Measurements from ENCODE around the gene SERPINB12.

The SERPINB12 gene

DNA sequence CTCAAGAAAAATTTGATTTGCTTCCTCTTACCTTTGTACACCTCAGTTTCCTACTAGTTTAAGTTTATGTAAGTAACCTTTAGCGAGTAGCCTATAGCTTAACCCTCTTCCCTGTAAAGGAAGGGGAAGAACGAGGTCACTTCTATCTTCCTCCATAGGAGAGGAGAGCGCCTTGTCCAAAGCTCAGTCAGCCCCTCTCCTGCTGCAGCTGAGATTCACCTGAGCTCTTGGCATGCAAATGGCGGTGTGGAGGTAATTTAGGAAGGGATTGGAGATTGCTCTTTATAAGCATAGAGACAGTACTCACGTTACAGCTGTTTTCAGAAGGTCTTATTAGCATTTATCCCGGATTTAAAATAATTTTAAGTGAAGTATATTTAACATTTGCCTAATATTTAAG is 27.8 kb upstream of the SERPINB12 start:
- DNase-seq (ENCODE audit: low read depth), result no peak
- H3K4me3 ChIP-seq (ENCODE audit: low read depth, low read length), result no peak overlapping the region
- TF ChIP-seq, protein P1, sequence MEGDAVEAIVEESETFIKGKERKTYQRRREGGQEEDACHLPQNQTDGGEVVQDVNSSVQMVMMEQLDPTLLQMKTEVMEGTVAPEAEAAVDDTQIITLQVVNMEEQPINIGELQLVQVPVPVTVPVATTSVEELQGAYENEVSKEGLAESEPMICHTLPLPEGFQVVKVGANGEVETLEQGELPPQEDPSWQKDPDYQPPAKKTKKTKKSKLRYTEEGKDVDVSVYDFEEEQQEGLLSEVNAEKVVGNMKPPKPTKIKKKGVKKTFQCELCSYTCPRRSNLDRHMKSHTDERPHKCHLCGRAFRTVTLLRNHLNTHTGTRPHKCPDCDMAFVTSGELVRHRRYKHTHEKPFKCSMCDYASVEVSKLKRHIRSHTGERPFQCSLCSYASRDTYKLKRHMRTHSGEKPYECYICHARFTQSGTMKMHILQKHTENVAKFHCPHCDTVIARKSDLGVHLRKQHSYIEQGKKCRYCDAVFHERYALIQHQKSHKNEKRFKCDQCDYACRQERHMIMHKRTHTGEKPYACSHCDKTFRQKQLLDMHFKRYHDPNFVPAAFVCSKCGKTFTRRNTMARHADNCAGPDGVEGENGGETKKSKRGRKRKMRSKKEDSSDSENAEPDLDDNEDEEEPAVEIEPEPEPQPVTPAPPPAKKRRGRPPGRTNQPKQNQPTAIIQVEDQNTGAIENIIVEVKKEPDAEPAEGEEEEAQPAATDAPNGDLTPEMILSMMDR (IDR thresholded peaks at IDR 0.05; ENCODE audit: control insufficient read depth, extremely low read depth, insufficient read depth), result no peak

GRCh38 chr18:63514888-63515678 is 27.1 kb upstream of the SERPINB12 start:
- DNase-seq (ENCODE audit: low read depth), result no peak
- no peak overlapping the region for H3K4me3 ChIP-seq (ENCODE audit: low read depth, low read length)
- TF ChIP-seq, protein P1 (IDR thresholded peaks at IDR 0.05; ENCODE audit: control insufficient read depth, extremely low read depth, insufficient read depth), result 0 out of 2 replicates have a peak, but pooled peaks have one; percentile 9

GRCh38 chr18:63515801-63516200 is 26.4 kb upstream of the SERPINB12 start:
- no peak for DNase-seq (ENCODE audit: low read depth)
- no peak overlapping the region for H3K4me3 ChIP-seq (ENCODE audit: low read depth, low read length)
- TF ChIP-seq, protein P1 (IDR thresholded peaks at IDR 0.05; ENCODE audit: control insufficient read depth, extremely low read depth, insufficient read depth), result no peak

DNA sequence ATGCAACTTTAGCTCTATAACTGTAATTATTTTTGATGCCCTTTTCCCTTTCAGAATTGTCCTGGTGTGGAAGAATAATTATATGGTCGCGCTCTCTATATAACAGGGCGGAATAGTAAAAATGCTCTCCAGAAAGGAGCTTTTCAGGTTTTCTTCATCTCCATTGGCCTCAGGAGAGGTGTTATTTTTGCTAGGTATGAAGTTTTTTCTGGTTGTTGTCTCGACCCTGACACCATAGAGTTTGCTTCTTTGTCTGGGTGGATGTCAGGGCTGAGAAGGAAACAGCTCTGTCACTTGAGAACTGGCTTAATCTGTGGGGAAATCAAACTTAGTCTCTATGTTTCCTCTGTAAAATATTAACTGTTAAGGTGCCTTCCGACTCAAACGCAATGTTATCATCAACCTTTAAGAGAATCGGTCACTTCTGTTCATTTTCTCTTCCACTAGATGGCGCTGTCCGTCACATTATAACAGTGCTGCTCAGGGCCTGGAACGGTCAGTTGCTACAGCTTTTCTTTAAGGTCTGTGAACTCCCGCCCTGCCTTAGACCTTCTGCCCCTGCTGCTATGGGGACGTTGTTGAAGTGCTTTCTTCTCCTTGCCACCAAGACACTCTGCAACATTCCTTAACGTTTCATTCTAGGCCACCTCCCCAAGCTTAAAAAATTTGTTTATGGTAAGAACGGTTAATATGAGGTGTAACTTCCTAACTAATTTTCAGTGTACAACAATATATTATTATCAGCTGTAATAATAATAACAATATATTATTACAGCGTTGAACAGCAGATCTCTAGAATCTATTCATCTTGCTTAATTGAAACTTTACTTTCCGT is 23.8 kb upstream of the SERPINB12 start:
- H3K4me3 ChIP-seq (ENCODE audit: low read depth, low read length), result no peak overlapping the region
- peak; percentile 55 for DNase-seq (ENCODE audit: low read depth)
- TF ChIP-seq, protein P1 (IDR thresholded peaks at IDR 0.05; ENCODE audit: control insufficient read depth, extremely low read depth, insufficient read depth), result peak; percentile 83

DNA sequence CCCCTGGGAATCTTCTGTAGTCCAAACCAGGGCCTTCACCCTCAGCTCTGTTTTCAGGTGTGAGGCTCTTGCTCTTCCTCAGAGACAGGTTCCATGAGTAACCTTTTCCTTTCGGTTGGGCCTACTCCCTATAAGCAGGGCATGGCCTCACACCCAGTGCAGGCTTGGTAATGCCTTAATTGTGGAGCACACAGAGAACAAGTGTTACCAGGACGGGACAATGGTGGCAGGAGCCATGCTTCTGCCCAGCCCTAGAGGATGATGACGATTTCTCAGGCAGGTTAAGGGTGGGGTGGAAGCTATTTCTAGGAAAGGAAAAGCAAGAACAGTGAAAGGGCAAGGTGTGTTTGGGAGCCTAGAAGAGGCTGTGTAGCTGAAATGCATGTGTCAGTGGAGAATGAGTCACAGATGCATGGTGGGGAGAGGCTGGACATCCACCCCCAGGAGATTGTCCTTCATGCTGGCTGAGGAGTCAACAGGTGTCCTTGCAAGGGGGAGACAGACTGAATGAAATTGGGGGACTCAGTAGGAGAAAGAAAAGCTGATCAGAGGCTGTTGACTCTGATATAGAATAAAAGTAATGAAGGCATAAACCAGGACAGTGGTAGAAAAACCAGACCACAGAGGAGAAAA is 22.0 kb upstream of the SERPINB12 start:
- TF ChIP-seq, protein P1 (IDR thresholded peaks at IDR 0.05; ENCODE audit: control insufficient read depth, extremely low read depth, insufficient read depth), result no peak
- H3K4me3 ChIP-seq (ENCODE audit: low read depth, low read length), result no peak overlapping the region
- no peak for DNase-seq (ENCODE audit: low read depth)

GRCh38 chr18:63523660-63524059 is 18.5 kb upstream of the SERPINB12 start:
- no peak for DNase-seq (ENCODE audit: low read depth)
- TF ChIP-seq, protein P1 (IDR thresholded peaks at IDR 0.05; ENCODE audit: control insufficient read depth, extremely low read depth, insufficient read depth), result no peak
- H3K4me3 ChIP-seq (ENCODE audit: low read depth, low read length), result no peak overlapping the region
